HEK293T (cell line): Measurements from ENCODE around the gene SLU7.

Source experiments
- ELF4 ChIP-seq: fragments of 450-650 bp; IDR thresholded peaks from 2 replicates; pipeline ENCODE4 v1.6.1; 2017; ENCODE audit warnings: antibody characterized with exemption
- FOXA1 ChIP-seq: fragments of 450-650 bp; IDR thresholded peaks from 2 replicates; pipeline ENCODE4 v1.6.1; 2016; ENCODE audit warnings: mild to moderate bottlenecking
- FOXK2 ChIP-seq: fragments of 450-650 bp; IDR thresholded peaks from 2 replicates; pipeline ENCODE4 v1.6.1; 2016; ENCODE audit warnings: mild to moderate bottlenecking
- FOXM1 ChIP-seq: fragments of 450-650 bp; IDR thresholded peaks from 2 replicates; pipeline ENCODE4 v1.6.1; 2017; ENCODE audit warnings: mild to moderate bottlenecking, borderline replicate concordance
- HDGF ChIP-seq: fragments of 450-650 bp; IDR thresholded peaks from 2 replicates; pipeline ENCODE4 v1.6.1; 2017; ENCODE audit warnings: antibody characterized with exemption, borderline replicate concordance
- ZNF384 ChIP-seq: fragments of 450-650 bp; IDR thresholded peaks from 2 replicates; pipeline ENCODE4 v1.6.1; 2016

GRCh38 chr5:160384681-160385080, 34.2 kb downstream of the SLU7 start:
- no peak for TF ChIP-seq HDGF
- TF ChIP-seq ELF4: no peak
- TF ChIP-seq FOXK2: no peak
- no peak for TF ChIP-seq FOXM1
- no peak for TF ChIP-seq ZNF384
- no peak for TF ChIP-seq FOXA1
